ENCODE results near the gene CHCHD3.

DNA sequence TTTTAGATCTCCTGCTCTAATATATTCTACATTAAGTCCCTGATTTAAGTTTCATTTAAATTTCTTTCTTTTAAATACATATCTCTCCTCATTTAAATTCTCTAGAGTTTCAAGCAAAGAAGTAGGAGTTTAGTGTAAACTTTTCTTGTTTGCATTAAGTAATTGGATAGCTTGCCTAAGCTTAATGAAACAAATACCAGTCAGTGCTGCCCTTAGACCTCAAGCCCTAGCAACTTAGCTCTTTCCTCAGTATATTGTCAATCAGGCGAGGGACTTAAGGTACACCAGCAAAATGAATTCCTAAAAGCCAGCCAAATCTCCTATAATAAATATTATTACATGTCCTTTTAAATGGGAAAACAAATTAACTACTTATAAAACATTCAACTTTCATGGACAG is 101.5 kb downstream of the CHCHD3 start:
- TF ChIP-seq, protein P1, sequence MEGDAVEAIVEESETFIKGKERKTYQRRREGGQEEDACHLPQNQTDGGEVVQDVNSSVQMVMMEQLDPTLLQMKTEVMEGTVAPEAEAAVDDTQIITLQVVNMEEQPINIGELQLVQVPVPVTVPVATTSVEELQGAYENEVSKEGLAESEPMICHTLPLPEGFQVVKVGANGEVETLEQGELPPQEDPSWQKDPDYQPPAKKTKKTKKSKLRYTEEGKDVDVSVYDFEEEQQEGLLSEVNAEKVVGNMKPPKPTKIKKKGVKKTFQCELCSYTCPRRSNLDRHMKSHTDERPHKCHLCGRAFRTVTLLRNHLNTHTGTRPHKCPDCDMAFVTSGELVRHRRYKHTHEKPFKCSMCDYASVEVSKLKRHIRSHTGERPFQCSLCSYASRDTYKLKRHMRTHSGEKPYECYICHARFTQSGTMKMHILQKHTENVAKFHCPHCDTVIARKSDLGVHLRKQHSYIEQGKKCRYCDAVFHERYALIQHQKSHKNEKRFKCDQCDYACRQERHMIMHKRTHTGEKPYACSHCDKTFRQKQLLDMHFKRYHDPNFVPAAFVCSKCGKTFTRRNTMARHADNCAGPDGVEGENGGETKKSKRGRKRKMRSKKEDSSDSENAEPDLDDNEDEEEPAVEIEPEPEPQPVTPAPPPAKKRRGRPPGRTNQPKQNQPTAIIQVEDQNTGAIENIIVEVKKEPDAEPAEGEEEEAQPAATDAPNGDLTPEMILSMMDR (IDR thresholded peaks at IDR 0.05): no peak
- TF ChIP-seq POLR2A (IDR thresholded peaks at IDR 0.05): no peak
- no peak for TF ChIP-seq EP300 (IDR thresholded peaks at IDR 0.05)

Measured in tibial nerve (tissue), 4 donors.